ENCODE results near the gene TUBGCP2.
A peak's percentile ranks its signal among the peaks of the same experiment; 100 is the strongest.

The TUBGCP2 gene

GRCh38 chr10:133279326-133280226 is 29.1 kb downstream of the TUBGCP2 start:
- DNase-seq (ENCODE audit: low read depth in 2 of 2, low spot score in 1 of 2) = no peak

- DNase-seq (ENCODE audit: low read depth in 2 of 2, low spot score in 1 of 2) = peak in 1 of 2 donors; percentile 62
Observed at GRCh38 chr10:133278577-133279265, 30.0 kb downstream of the TUBGCP2 start.

- no peak for DNase-seq (ENCODE audit: low read depth in 2 of 2, low spot score in 1 of 2)
Observed at GRCh38 chr10:133277993-133278576, 30.6 kb downstream of the TUBGCP2 start.

- DNase-seq (ENCODE audit: low read depth in 2 of 2, low spot score in 1 of 2) = no peak
Observed at GRCh38 chr10:133277277-133277992, 31.2 kb downstream of the TUBGCP2 start.

- no peak for DNase-seq (ENCODE audit: low read depth in 2 of 2, low spot score in 1 of 2)
Observed at GRCh38 chr10:133276435-133277201, 32.1 kb downstream of the TUBGCP2 start, which contains the start of gene ADAM8. ADAM8 (minus strand) TSS chr10:133276868; CDS start chr10:133276817, 51 bp downstream.

GRCh38 chr10:133276100-133276434 is 32.6 kb downstream of the TUBGCP2 start:
- DNase-seq (ENCODE audit: low read depth in 2 of 2, low spot score in 1 of 2) = no peak

- no peak for DNase-seq (ENCODE audit: low read depth in 2 of 2, low spot score in 1 of 2)
Observed at GRCh38 chr10:133275684-133276092, 33.0 kb downstream of the TUBGCP2 start.

GRCh38 chr10:133274751-133275683 is 33.7 kb downstream of the TUBGCP2 start:
- peak; percentile 66 to 78 for DNase-seq (ENCODE audit: low read depth in 2 of 2, low spot score in 1 of 2)

GRCh38 chr10:133273534-133274143 is 35.0 kb downstream of the TUBGCP2 start:
- DNase-seq (ENCODE audit: low read depth in 2 of 2, low spot score in 1 of 2) = no peak

- no peak for DNase-seq (ENCODE audit: low read depth in 2 of 2, low spot score in 1 of 2)
Observed at GRCh38 chr10:133272964-133273420, 35.7 kb downstream of the TUBGCP2 start.

- DNase-seq (ENCODE audit: low read depth in 2 of 2, low spot score in 1 of 2) = no peak
Observed at GRCh38 chr10:133272301-133272963, 36.2 kb downstream of the TUBGCP2 start.

- DNase-seq (ENCODE audit: low read depth in 2 of 2, low spot score in 1 of 2) = no peak
Observed at GRCh38 chr10:133271521-133272300, 37.0 kb downstream of the TUBGCP2 start.

- DNase-seq (ENCODE audit: low read depth in 2 of 2, low spot score in 1 of 2) = no peak
Observed at GRCh38 chr10:133270773-133271297, 37.8 kb downstream of the TUBGCP2 start.

- DNase-seq (ENCODE audit: low read depth in 2 of 2, low spot score in 1 of 2) = no peak
Observed at GRCh38 chr10:133270204-133270603, 38.5 kb downstream of the TUBGCP2 start.

GRCh38 chr10:133269367-133269766 is 39.3 kb downstream of the TUBGCP2 start:
- DNase-seq (ENCODE audit: low read depth in 2 of 2, low spot score in 1 of 2) = no peak

GRCh38 chr10:133268532-133268931 is 40.1 kb downstream of the TUBGCP2 start:
- DNase-seq (ENCODE audit: low read depth in 2 of 2, low spot score in 1 of 2) = no peak

GRCh38 chr10:133267829-133268228 is 40.8 kb downstream of the TUBGCP2 start:
- DNase-seq (ENCODE audit: low read depth in 2 of 2, low spot score in 1 of 2) = no peak

Data from stimulated activated CD8-positive, alpha-beta memory T cell treated with anti-CD3 and anti-CD28 coated beads, Interleukin-4, amount 100 ng/mL, for 4 hours (primary cell).